Muscle layer of colon (tissue), 2 donors: ENCODE results near the gene COP1.
"Not testable (repeated sequence)": the region's sequence is repeated elsewhere in the genome, so short reads cannot be mapped to it uniquely, and the experiment has no call there.

Experiments used
- H3K27ac ChIP-seq: one replicate; pipeline ENCODE4 v1.7.0; 2013; ENCODE audit warnings: low read depth, mild to moderate bottlenecking, low read length, moderate library complexity
- H3K27me3 ChIP-seq, 2 donors: one replicate each; pipeline ENCODE4 v1.7.0; 2013; ENCODE audit warnings: low read length in 2 of 2, mild to moderate bottlenecking in 2 of 2; ENCODE audit not compliant: insufficient read depth in 2 of 2, control insufficient read depth in 1 of 2
- H3K36me3 ChIP-seq: one replicate; pipeline ENCODE4 v1.7.0; 2013; ENCODE audit warnings: mild to moderate bottlenecking, low read length; ENCODE audit not compliant: insufficient read depth
- H3K4me1 ChIP-seq: one replicate; pipeline ENCODE4 v1.7.0; 2013; ENCODE audit warnings: mild to moderate bottlenecking, low read length; ENCODE audit not compliant: insufficient read depth
- H3K4me3 ChIP-seq, 2 donors: one replicate each; pipeline ENCODE4 v1.7.0; 2013; ENCODE audit warnings: low read length in 2 of 2, low read depth in 1 of 2, mild to moderate bottlenecking in 1 of 2, moderate library complexity in 1 of 2
- H3K9ac ChIP-seq: one replicate; pipeline ENCODE4 v1.7.0; 2013; ENCODE audit warnings: low read length
- H3K9me3 ChIP-seq: one replicate; pipeline ENCODE4 v1.7.0; 2013; ENCODE audit warnings: mild to moderate bottlenecking, low read length
- donor health status: abdominal sarcoma.
- donor health status: Adenocarcinoma of cecum.

The COP1 gene

GRCh38 chr1:176217461-176218099 lies 10.5 kb upstream of the COP1 start:
- Histone ChIP-seq H3K9me3 (no peaks in the 10 kb centered on the region), H3K4me3 (no peak overlapping the region), H3K9ac (no peak overlapping the region), H3K36me3 (no peaks in the 10 kb centered on the region), H3K4me1 (no peaks in the 10 kb centered on the region), H3K27me3 (no peaks in the 10 kb centered on the region), H3K27ac (no peak overlapping the region)

- no peaks in the 10 kb centered on the region for H3K36me3 ChIP-seq
- no peak overlapping the region for H3K27ac ChIP-seq
- H3K9ac ChIP-seq: no peak overlapping the region
- no peak overlapping the region for H3K4me3 ChIP-seq
- no peaks in the 10 kb centered on the region for H3K27me3 ChIP-seq
- H3K4me1 ChIP-seq: no peaks in the 10 kb centered on the region
- H3K9me3 ChIP-seq: no peaks in the 10 kb centered on the region
Observed at GRCh38 chr1:176216031-176216430, 8.9 kb upstream of the COP1 start.

- Histone ChIP-seq H3K9ac (no peak overlapping the region), H3K36me3 (no peaks in the 10 kb centered on the region), H3K27me3 (no peaks in the 10 kb centered on the region), H3K9me3 (no peaks in the 10 kb centered on the region), H3K4me3 (no peak overlapping the region), H3K27ac (no peak overlapping the region), H3K4me1 (peaks cover 7% of the 10 kb centered on the region)
Observed at GRCh38 chr1:176211396-176212165, 4.5 kb upstream of the COP1 start.

- peak overlapping the region; percentile 26 for H3K9ac ChIP-seq
- H3K27ac ChIP-seq: peak overlapping the region; percentile 89
- peaks cover 25% of the 10 kb centered on the region for H3K4me1 ChIP-seq
Observed at GRCh38 chr1:176208034-176208433, 948 bp upstream of the COP1 start.

GRCh38 chr1:176206006-176206960 lies 803 bp downstream of the COP1 start:
- no peaks in the 10 kb centered on the region for H3K36me3 ChIP-seq
- peak overlapping the region; percentile 73 for H3K9ac ChIP-seq
- H3K27ac ChIP-seq: peak overlapping the region; percentile 89
- H3K27me3 ChIP-seq: no peaks in the 10 kb centered on the region
- H3K4me3 ChIP-seq: peak overlapping the region; percentile 82 to 100
- H3K9me3 ChIP-seq: no peaks in the 10 kb centered on the region
- peaks cover 25% of the 10 kb centered on the region for H3K4me1 ChIP-seq

More at GRCh38 chr1:176208034-176208433, 948 bp upstream of the COP1 start:
- no peaks in the 10 kb centered on the region for H3K36me3 ChIP-seq
- no peaks in the 10 kb centered on the region for H3K9me3 ChIP-seq
- no peaks in the 10 kb centered on the region for H3K27me3 ChIP-seq
- peak overlapping the region; percentile 82 to 100 for H3K4me3 ChIP-seq

- peak overlapping the region; percentile 73 for H3K9ac ChIP-seq
- peaks cover 29% of the 10 kb centered on the region for H3K4me1 ChIP-seq
- H3K27ac ChIP-seq: no peak overlapping the region
- no peaks in the 10 kb centered on the region for H3K36me3 ChIP-seq
- H3K9me3 ChIP-seq: no peaks in the 10 kb centered on the region
- peak overlapping the region; percentile 82 to 100 for H3K4me3 ChIP-seq
- H3K27me3 ChIP-seq: no peaks in the 10 kb centered on the region
Observed at GRCh38 chr1:176205332-176205914, 1.7 kb downstream of the COP1 start.

- H3K4me3 ChIP-seq: peak overlapping the region in 1 of 2 donors; percentile 82
- H3K36me3 ChIP-seq, H3K27me3 ChIP-seq, H3K27ac ChIP-seq, H3K9ac ChIP-seq, H3K9me3 ChIP-seq: not testable (repeated sequence)
- peaks cover 31% of the 10 kb centered on the region for H3K4me1 ChIP-seq
Observed at GRCh38 chr1:176204655-176205054, 2.4 kb downstream of the COP1 start.

- H3K9me3 ChIP-seq: no peaks in the 10 kb centered on the region
- no peaks in the 10 kb centered on the region for H3K27me3 ChIP-seq
- no peak overlapping the region for H3K9ac ChIP-seq
- no peak overlapping the region for H3K4me3 ChIP-seq
- H3K36me3 ChIP-seq: no peaks in the 10 kb centered on the region
- no peak overlapping the region for H3K27ac ChIP-seq
- peaks cover 31% of the 10 kb centered on the region for H3K4me1 ChIP-seq
Observed at GRCh38 chr1:176203735-176204134, 3.4 kb downstream of the COP1 start.

GRCh38 chr1:176201568-176201967 lies 5.5 kb downstream of the COP1 start:
- H3K9me3 ChIP-seq: no peaks in the 10 kb centered on the region
- no peaks in the 10 kb centered on the region for H3K27me3 ChIP-seq
- H3K9ac ChIP-seq: no peak overlapping the region
- H3K36me3 ChIP-seq: no peaks in the 10 kb centered on the region
- no peak overlapping the region for H3K27ac ChIP-seq
- peaks cover 24% of the 10 kb centered on the region for H3K4me1 ChIP-seq
- H3K4me3 ChIP-seq: no peak overlapping the region

GRCh38 chr1:176199707-176200106 lies 7.4 kb downstream of the COP1 start:
- Histone ChIP-seq H3K27ac (no peak overlapping the region), H3K9ac (no peak overlapping the region), H3K4me3 (no peak overlapping the region), H3K9me3 (no peaks in the 10 kb centered on the region), H3K27me3 (no peaks in the 10 kb centered on the region), H3K36me3 (no peaks in the 10 kb centered on the region), H3K4me1 (peaks cover 14% of the 10 kb centered on the region)

GRCh38 chr1:176198413-176198812 lies 8.7 kb downstream of the COP1 start:
- H3K27me3 ChIP-seq: no peaks in the 10 kb centered on the region
- H3K36me3 ChIP-seq: no peaks in the 10 kb centered on the region
- no peaks in the 10 kb centered on the region for H3K9me3 ChIP-seq
- H3K9ac ChIP-seq: no peak overlapping the region
- H3K27ac ChIP-seq: no peak overlapping the region
- no peak overlapping the region for H3K4me3 ChIP-seq
- peaks cover 6% of the 10 kb centered on the region for H3K4me1 ChIP-seq
